ENCODE measurements around the gene C1orf210.

C1orf210 gene

GRCh38 chr1:43312212-43312623 is 26.8 kb upstream of the C1orf210 start:
- DNase-seq: no peak

GRCh38 chr1:43311521-43311920 is 26.1 kb upstream of the C1orf210 start:
- DNase-seq: no peak

GRCh38 chr1:43309405-43310025 is 24.1 kb upstream of the C1orf210 start:
- no peak for DNase-seq

GRCh38 chr1:43308635-43309404 is 23.4 kb upstream of the C1orf210 start:
- DNase-seq: no peak

- no peak for DNase-seq
Measured at GRCh38 chr1:43307458-43308158, 22.2 kb upstream of the C1orf210 start.

GRCh38 chr1:43306688-43307457 is 21.5 kb upstream of the C1orf210 start:
- DNase-seq: no peak

- no peak for DNase-seq
Measured at GRCh38 chr1:43305926-43306687, 20.7 kb upstream of the C1orf210 start.

GRCh38 chr1:43305461-43305860 is 20.1 kb upstream of the C1orf210 start:
- no peak for DNase-seq

GRCh38 chr1:43304771-43305300 is 19.5 kb upstream of the C1orf210 start:
- DNase-seq: no peak

GRCh38 chr1:43304314-43304681 is 18.9 kb upstream of the C1orf210 start:
- DNase-seq: no peak

- DNase-seq: no peak
Measured at GRCh38 chr1:43303471-43304313, 18.3 kb upstream of the C1orf210 start.

GRCh38 chr1:43302721-43303470 is 17.5 kb upstream of the C1orf210 start:
- no peak for DNase-seq

GRCh38 chr1:43302201-43302600 is 16.8 kb upstream of the C1orf210 start:
- no peak for DNase-seq

- no peak for DNase-seq
Measured at GRCh38 chr1:43300378-43301094, 15.2 kb upstream of the C1orf210 start, which contains the start of gene TIE1. TSS of gene TIE1 (plus strand) at chr1:43300982. CDS start at chr1:43301072, 90 bp downstream.

GRCh38 chr1:43299101-43299500 is 13.7 kb upstream of the C1orf210 start:
- DNase-seq: no peak

GRCh38 chr1:43298055-43298454 is 12.7 kb upstream of the C1orf210 start:
- DNase-seq: no peak

- DNase-seq: no peak
Measured at GRCh38 chr1:43296207-43296606, 10.8 kb upstream of the C1orf210 start.

GRCh38 chr1:43294761-43295160 is 9.4 kb upstream of the C1orf210 start:
- no peak for DNase-seq

GRCh38 chr1:43293896-43294760 is 8.7 kb upstream of the C1orf210 start:
- DNase-seq: no peak

Measured in activated CD4-positive, alpha-beta T cell treated with anti-CD3 and anti-CD28 coated beads for 48 hours (primary cell).